ENCODE data around the gene GPR50. TPM values are rescaled to one million over a fixed set of nuclear protein-coding genes. Genes with fewer than 3 reads are reported as not detected.

The GPR50 gene
- polyA plus RNA-seq, 3 donors: not detected

- no CpG with 5 or more reads among the region's 18 CpGs for WGBS (ENCODE audit: insufficient coverage)
- no peak for TF ChIP-seq CTCF (IDR thresholded peaks at IDR 0.05)
- peaks cover 65 to 93% (median 79%) of the 10 kb centered on the region in 3 donors for H3K27me3 Mint-ChIP-seq (ENCODE audit: low read depth in 3 of 3)
These were observed 2.4 kb downstream of the GPR50 start for GRCh38 chrX:151178746-151179145.

GRCh38 chrX:151180400-151180799 is 4.0 kb downstream of the GPR50 start:
- Mint-ChIP-seq H3K27me3 (ENCODE audit: low read depth in 3 of 3) (peaks cover 52 to 86% (median 69%) of the 10 kb centered on the region in 3 donors), H3K36me3 (no peaks in the 10 kb centered on the region), H3K9me3 (peaks cover 0 to 32% (median 22%) of the 10 kb centered on the region in 7 donors), H3K4me1 (peaks cover 3% of the 10 kb centered on the region), H3K4me3 (peak overlapping the region in 1 of 2 donors; percentile 51), H3K27ac (no peak overlapping the region)
- H3K79me2 ChIP-seq (ENCODE audit: insufficient read depth, low read length): no peaks in the 10 kb centered on the region
- H3K4me3 ChIP-seq (replicated peaks in 1 of 3; ENCODE audit: low read depth in 2 of 3, low read length in 3 of 3): no peak overlapping the region
- intact Hi-C loops (cut with micrococcal nuclease): no loop called here
- H4K20me1 ChIP-seq (ENCODE audit: insufficient read depth, low read length): no peaks in the 10 kb centered on the region
- H3K4me1 ChIP-seq (ENCODE audit: control insufficient read depth in 1 of 2, insufficient read depth in 2 of 2, low read length in 2 of 2): no peaks in the 10 kb centered on the region
- no peak for DNase-seq
- H3K9me3 ChIP-seq (replicated peaks in 1 of 2; ENCODE audit: control insufficient read depth in 1 of 2, insufficient read depth in 1 of 2, low read length in 2 of 2): peaks cover 6 to 19% of the 10 kb centered on the region in 2 donors
- WGBS (ENCODE audit: insufficient coverage): 98% methylated on average over 13 of the region's 18 CpGs
- no peak for TF ChIP-seq CTCF (IDR thresholded peaks at IDR 0.05)
- H3K4me2 ChIP-seq (replicated peaks; ENCODE audit: extremely low read depth, low read length, poor library complexity, severe bottlenecking): no peak overlapping the region
- H3K9ac ChIP-seq (ENCODE audit: insufficient read depth, low read length, poor library complexity, severe bottlenecking): no peak overlapping the region
- peaks cover 11 to 40% of the 10 kb centered on the region in 2 donors for H3K27me3 ChIP-seq (ENCODE audit: control insufficient read depth in 2 of 2, insufficient read depth in 2 of 2, low read length in 2 of 2)
- no peak overlapping the region for H3K27ac ChIP-seq (ENCODE audit: low read depth in 1 of 2, low read length in 2 of 2)
- H2AFZ ChIP-seq (ENCODE audit: insufficient read depth, low read depth, low read length, poor library complexity, severe bottlenecking): no peak overlapping the region
- no peaks in the 10 kb centered on the region for H3K36me3 ChIP-seq (replicated peaks in 1 of 2; ENCODE audit: control insufficient read depth in 1 of 2, insufficient read depth in 2 of 2, low read length in 2 of 2)

More at GRCh38 chrX:151178746-151179145, 2.4 kb downstream of the GPR50 start:
- Histone ChIP-seq H3K36me3 (replicated peaks in 1 of 2; ENCODE audit: control insufficient read depth in 1 of 2, insufficient read depth in 2 of 2, low read length in 2 of 2) (no peaks in the 10 kb centered on the region), H3K9me3 (replicated peaks in 1 of 2; ENCODE audit: control insufficient read depth in 1 of 2, insufficient read depth in 1 of 2, low read length in 2 of 2) (peaks cover 6 to 20% of the 10 kb centered on the region in 2 donors), H3K4me1 (ENCODE audit: control insufficient read depth in 1 of 2, insufficient read depth in 2 of 2, low read length in 2 of 2) (no peaks in the 10 kb centered on the region), H3K4me3 (replicated peaks in 1 of 3; ENCODE audit: low read depth in 2 of 3, low read length in 3 of 3) (no peak overlapping the region), H4K20me1 (ENCODE audit: insufficient read depth, low read length) (no peaks in the 10 kb centered on the region), H2AFZ (ENCODE audit: insufficient read depth, low read depth, low read length, poor library complexity, severe bottlenecking) (no peak overlapping the region), H3K27me3 (ENCODE audit: control insufficient read depth in 2 of 2, insufficient read depth in 2 of 2, low read length in 2 of 2) (peaks cover 8 to 55% of the 10 kb centered on the region in 2 donors), H3K27ac (ENCODE audit: low read depth in 1 of 2, low read length in 2 of 2) (no peak overlapping the region), H3K79me2 (ENCODE audit: insufficient read depth, low read length) (no peaks in the 10 kb centered on the region), H3K9ac (ENCODE audit: insufficient read depth, low read length, poor library complexity, severe bottlenecking) (no peak overlapping the region), H3K4me2 (replicated peaks; ENCODE audit: extremely low read depth, low read length, poor library complexity, severe bottlenecking) (no peak overlapping the region)
- Mint-ChIP-seq H3K4me1 (peaks cover 3% of the 10 kb centered on the region), H3K27ac (no peak overlapping the region), H3K4me3 (peak overlapping the region in 1 of 2 donors; percentile 46), H3K9me3 (peaks cover 0 to 40% (median 31%) of the 10 kb centered on the region in 7 donors), H3K36me3 (no peaks in the 10 kb centered on the region)
- DNase-seq: no peak
- intact Hi-C loops (cut with micrococcal nuclease): no loop called here

Data from CD14-positive monocyte (primary cell).